ENCODE measurements around the gene ZNF621. TPM values are rescaled to one million over a fixed set of nuclear protein-coding genes. Genes with fewer than 3 reads are reported as not detected.
"Not testable (repeated sequence)": the region's sequence is repeated elsewhere in the genome, so short reads cannot be mapped to it uniquely, and the experiment has no call there.

The ZNF621 gene
- total RNA-seq, 1 experiment from 2014 or later = 5.7 TPM

GRCh38 chr3:40534283-40534682 lies 9.5 kb downstream of the ZNF621 start:
- DNase-seq (ENCODE audit: low spot score) = no peak

- DNase-seq (ENCODE audit: low spot score) = no peak
Observed at GRCh38 chr3:40546816-40547215, 22.1 kb downstream of the ZNF621 start.

GRCh38 chr3:40550167-40550566 lies 25.4 kb downstream of the ZNF621 start:
- no peak for DNase-seq (ENCODE audit: low spot score)

GRCh38 chr3:40557575-40558161 lies 32.9 kb downstream of the ZNF621 start:
- no peak for DNase-seq (ENCODE audit: low spot score)

GRCh38 chr3:40562482-40562881 lies 37.7 kb downstream of the ZNF621 start:
- DNase-seq (ENCODE audit: low spot score) = not testable (repeated sequence)

GRCh38 chr3:40565629-40566028 lies 40.9 kb downstream of the ZNF621 start:
- not testable (repeated sequence) for DNase-seq (ENCODE audit: low spot score)

- DNase-seq (ENCODE audit: low spot score) = no peak
Observed at GRCh38 chr3:40566694-40567093, 41.9 kb downstream of the ZNF621 start.

- DNase-seq (ENCODE audit: low spot score) = no peak
Observed at GRCh38 chr3:40572588-40572987, 47.8 kb downstream of the ZNF621 start.

- DNase-seq (ENCODE audit: low spot score) = no peak
Observed at GRCh38 chr3:40574050-40574449, 49.3 kb downstream of the ZNF621 start.

- no peak for DNase-seq (ENCODE audit: low spot score)
Observed at GRCh38 chr3:40574661-40575060, 49.9 kb downstream of the ZNF621 start.

GRCh38 chr3:40576396-40576795 lies 51.6 kb downstream of the ZNF621 start:
- no peak for DNase-seq (ENCODE audit: low spot score)

- DNase-seq (ENCODE audit: low spot score) = peak; percentile 60
Observed at GRCh38 chr3:40580494-40581091, 55.8 kb downstream of the ZNF621 start.

- DNase-seq (ENCODE audit: low spot score) = no peak
Observed at GRCh38 chr3:40581166-40581565, 56.4 kb downstream of the ZNF621 start.

GRCh38 chr3:40582401-40583027 lies 57.8 kb downstream of the ZNF621 start:
- no peak for DNase-seq (ENCODE audit: low spot score)

- no peak for DNase-seq (ENCODE audit: low spot score)
Observed at GRCh38 chr3:40583691-40584090, 58.9 kb downstream of the ZNF621 start.

- DNase-seq (ENCODE audit: low spot score) = peak; percentile 64
Observed at GRCh38 chr3:40584625-40585189, 59.9 kb downstream of the ZNF621 start.

- no peak for DNase-seq (ENCODE audit: low spot score)
Observed at GRCh38 chr3:40585381-40586016, 60.7 kb downstream of the ZNF621 start.

- no peak for DNase-seq (ENCODE audit: low spot score)
Observed at GRCh38 chr3:40586901-40587300, 62.1 kb downstream of the ZNF621 start.

GRCh38 chr3:40588406-40588805 lies 63.6 kb downstream of the ZNF621 start:
- DNase-seq (ENCODE audit: low spot score) = no peak
